Measurements from ENCODE around the gene MANEA.

- TF ChIP-seq, protein P1, sequence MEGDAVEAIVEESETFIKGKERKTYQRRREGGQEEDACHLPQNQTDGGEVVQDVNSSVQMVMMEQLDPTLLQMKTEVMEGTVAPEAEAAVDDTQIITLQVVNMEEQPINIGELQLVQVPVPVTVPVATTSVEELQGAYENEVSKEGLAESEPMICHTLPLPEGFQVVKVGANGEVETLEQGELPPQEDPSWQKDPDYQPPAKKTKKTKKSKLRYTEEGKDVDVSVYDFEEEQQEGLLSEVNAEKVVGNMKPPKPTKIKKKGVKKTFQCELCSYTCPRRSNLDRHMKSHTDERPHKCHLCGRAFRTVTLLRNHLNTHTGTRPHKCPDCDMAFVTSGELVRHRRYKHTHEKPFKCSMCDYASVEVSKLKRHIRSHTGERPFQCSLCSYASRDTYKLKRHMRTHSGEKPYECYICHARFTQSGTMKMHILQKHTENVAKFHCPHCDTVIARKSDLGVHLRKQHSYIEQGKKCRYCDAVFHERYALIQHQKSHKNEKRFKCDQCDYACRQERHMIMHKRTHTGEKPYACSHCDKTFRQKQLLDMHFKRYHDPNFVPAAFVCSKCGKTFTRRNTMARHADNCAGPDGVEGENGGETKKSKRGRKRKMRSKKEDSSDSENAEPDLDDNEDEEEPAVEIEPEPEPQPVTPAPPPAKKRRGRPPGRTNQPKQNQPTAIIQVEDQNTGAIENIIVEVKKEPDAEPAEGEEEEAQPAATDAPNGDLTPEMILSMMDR (IDR thresholded peaks at IDR 0.05), result no peak
- TF ChIP-seq POLR2A (IDR thresholded peaks at IDR 0.05), result no peak
These were observed 32.7 kb upstream of the MANEA start for GRCh38 chr6:95544517-95545225.
